Activated B cell treated with CpG ODN at 0.5 μM for 24 hours (primary cell): Measurements from ENCODE around the gene POLE. TPM values are rescaled to one million over a fixed set of nuclear protein-coding genes. Genes with fewer than 3 reads are reported as not detected.
A peak's percentile ranks its signal among the peaks of the same experiment; 100 is the strongest.

Experiments used
- ATAC-seq: fragments of 200-7000 bp; cut with Tn5 transposase; one replicate; pipeline ENCODE4 v1.10.0; 2021; ENCODE audit warnings: low read depth, mild to moderate bottlenecking, moderate library complexity
- CTCF ChIA-PET: fragments of 350-600 bp; sonication (Branson Sonifier 250); formaldehyde crosslinking; loops from one replicate; lab custom pipeline; 2021; ENCODE audit warnings: antibody characterized with exemption; lab: Charles Lee
- POLR2A ChIA-PET: fragments of 350-600 bp; sonication (Branson Sonifier 250); formaldehyde crosslinking; loops from one replicate; lab custom pipeline; 2021; ENCODE audit warnings: antibody characterized with exemption; lab: Charles Lee
- DNase-seq: peaks from one replicate; pipeline ENCODE4 v3.0.0; 2022
- H3K27ac Mint-ChIP-seq: one replicate; pipeline ENCODE4 v1.8.0; 2020; ENCODE audit warnings: mixed read lengths
- H3K27me3 Mint-ChIP-seq: one replicate; pipeline ENCODE4 v1.8.0; 2021; ENCODE audit warnings: mixed read lengths
- H3K36me3 Mint-ChIP-seq: one replicate; pipeline ENCODE4 v1.8.0; 2021; ENCODE audit warnings: low read depth, mixed read lengths
- H3K4me1 Mint-ChIP-seq: one replicate; pipeline ENCODE4 v1.8.0; 2021; ENCODE audit warnings: mixed read lengths
- H3K4me3 Mint-ChIP-seq: one replicate; pipeline ENCODE4 v1.8.0; 2020; ENCODE audit warnings: mild to moderate bottlenecking, mixed read lengths
- H3K9me3 Mint-ChIP-seq: one replicate; pipeline ENCODE4 v1.8.0; 2020; ENCODE audit warnings: mixed read lengths
- CTCF ChIP-seq: fragments of 200-600 bp; IDR thresholded peaks from one replicate; pipeline ENCODE4 v1.8.0; 2022; ENCODE audit warnings: antibody characterized with exemption, mild to moderate bottlenecking
- intact Hi-C: fragments of 100-400 bp; cut with micrococcal nuclease; formaldehyde crosslinking; loops from one replicate; pipeline ENCODE4 v1.15.1; 2024
- total RNA-seq: library from RNA; stranded (reverse); gene quantifications from 2 replicates; pipeline ENCODE4 v1.2.3, GENCODE V29; 2022

Gene POLE
- total RNA-seq, 1 donor from 2014 or later = 64.3 TPM

DNA sequence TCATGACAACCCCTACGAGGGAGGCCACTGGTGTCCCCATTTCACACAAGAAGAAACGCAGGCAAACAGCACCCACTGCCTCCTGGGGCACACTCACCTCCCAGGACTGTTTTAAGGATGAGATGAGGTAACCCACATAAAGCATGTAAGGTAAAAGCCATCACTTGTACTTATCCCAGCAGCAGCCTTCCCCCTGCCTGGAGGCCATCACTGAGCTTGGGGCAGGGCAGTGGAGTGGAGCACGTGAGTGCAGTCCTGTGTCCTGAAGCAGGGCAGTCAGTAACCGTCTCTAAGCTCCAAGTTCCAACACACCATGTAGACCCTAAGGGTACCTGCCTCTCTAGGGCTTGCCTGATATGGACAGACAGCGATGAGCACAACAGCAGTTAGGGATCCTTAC, 1.7 kb downstream of the POLE start:
- no peaks in the 10 kb centered on the region for H3K27me3 Mint-ChIP-seq
- intact Hi-C loops = no loop called here
- peaks cover 16% of the 10 kb centered on the region for H3K4me1 Mint-ChIP-seq

GRCh38 chr12:132677492-132677891, 9.7 kb downstream of the POLE start:
- Mint-ChIP-seq H3K27ac (no peak overlapping the region), H3K36me3 (peaks cover 69% of the 10 kb centered on the region), H3K4me3 (no peak overlapping the region), H3K9me3 (no peaks in the 10 kb centered on the region), H3K27me3 (no peaks in the 10 kb centered on the region), H3K4me1 (no peaks in the 10 kb centered on the region)
- intact Hi-C loops = no loop called here
- ChIA-PET CTCF (no interaction called here), POLR2A (no interaction called here)
- ATAC-seq (no peak), DNase-seq (no peak)
- TF ChIP-seq CTCF = no peak

More for the DNA sequence above, 1.7 kb downstream of the POLE start:
- ChIA-PET POLR2A (no interaction called here), CTCF (no interaction called here)
- Mint-ChIP-seq H3K27ac (no peak overlapping the region), H3K9me3 (no peaks in the 10 kb centered on the region), H3K4me3 (peak overlapping the region; percentile 69), H3K36me3 (peaks cover 3% of the 10 kb centered on the region)
- no peak for DNase-seq
- no peak for ATAC-seq
- no peak for TF ChIP-seq CTCF

GRCh38 chr12:132675757-132676432, 11.2 kb downstream of the POLE start:
- ChIA-PET CTCF (no interaction called here), POLR2A (no interaction called here)
- no peak overlapping the region for H3K4me3 Mint-ChIP-seq
- H3K27ac Mint-ChIP-seq = no peak overlapping the region
- H3K27me3 Mint-ChIP-seq = no peaks in the 10 kb centered on the region
- intact Hi-C loops = no loop called here
- TF ChIP-seq CTCF = no peak
- peaks cover 80% of the 10 kb centered on the region for H3K36me3 Mint-ChIP-seq
- ATAC-seq (no peak), DNase-seq (no peak)
- H3K4me1 Mint-ChIP-seq = no peaks in the 10 kb centered on the region
- H3K9me3 Mint-ChIP-seq = no peaks in the 10 kb centered on the region

DNA sequence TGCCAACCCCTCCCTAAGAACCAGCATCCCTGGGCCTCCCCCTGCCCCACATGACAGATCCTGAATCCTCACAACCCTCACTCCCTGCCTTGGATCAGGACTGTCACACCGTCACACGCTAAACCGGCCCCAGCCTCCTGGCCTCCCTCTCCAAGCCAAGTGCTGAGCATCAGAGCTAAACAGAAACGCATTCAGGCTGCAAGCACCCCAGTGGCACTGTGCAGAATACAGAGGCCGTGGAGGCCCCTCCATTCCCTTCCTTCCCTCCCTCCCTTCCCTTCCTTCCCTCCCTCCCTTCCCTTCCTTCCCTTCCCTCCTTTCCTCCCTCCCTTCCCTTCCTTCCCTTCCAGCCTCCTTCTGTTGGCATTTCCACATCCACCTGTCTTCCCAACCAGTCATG, 12.6 kb downstream of the POLE start:
- POLR2A ChIA-PET = interaction anchor here (0.6 kb wide), 1 partner anchor 61 kb away, joined by 7 read pairs; no protein-coding TSS in a partner anchor
- H3K27me3 Mint-ChIP-seq = no peaks in the 10 kb centered on the region

More for the DNA sequence above, 12.6 kb downstream of the POLE start:
- no peak for TF ChIP-seq CTCF
- DNase-seq (no peak), ATAC-seq (no peak)
- Mint-ChIP-seq H3K9me3 (no peaks in the 10 kb centered on the region), H3K4me1 (no peaks in the 10 kb centered on the region), H3K4me3 (no peak overlapping the region), H3K27ac (no peak overlapping the region), H3K36me3 (peaks cover 73% of the 10 kb centered on the region)
- CTCF ChIA-PET = no interaction called here
- intact Hi-C loops = no loop called here
